Activated CD8-positive, alpha-beta memory T cell treated with anti-CD3 and anti-CD28 coated beads, Interleukin-2, amount 10 ng/mL, durations not matched to agents 7 days and 5 days (primary cell): ENCODE data around the gene TOMM34. TPM values are rescaled to one million over a fixed set of nuclear protein-coding genes. Genes with fewer than 3 reads are reported as not detected.

Source experiments
- ATAC-seq: fragments of 150-1000 bp; cut with Tn5 transposase; one replicate; pipeline ENCODE4 v1.10.0; 2021; ENCODE audit warnings: moderate library complexity
- CTCF ChIA-PET: fragments of 350-600 bp; sonication (Branson Sonifier 250); formaldehyde crosslinking; loops from one replicate; lab custom pipeline; 2021; ENCODE audit warnings: antibody characterized with exemption; lab: Charles Lee
- DNase-seq: peaks from one replicate; pipeline ENCODE4 v3.0.0-alpha.2; 2020
- H3K27ac Mint-ChIP-seq: one replicate; pipeline ENCODE4 v1.8.0; 2021; ENCODE audit warnings: mild to moderate bottlenecking, mixed read lengths
- H3K27me3 Mint-ChIP-seq: one replicate; pipeline ENCODE4 v1.8.0; 2021; ENCODE audit warnings: mixed read lengths
- H3K36me3 Mint-ChIP-seq: one replicate; pipeline ENCODE4 v1.8.0; 2021; ENCODE audit warnings: mild to moderate bottlenecking, mixed read lengths
- H3K4me1 Mint-ChIP-seq: one replicate; pipeline ENCODE4 v1.8.0; 2021; ENCODE audit warnings: mixed read lengths
- H3K4me3 Mint-ChIP-seq: one replicate; pipeline ENCODE4 v1.8.0; 2021; ENCODE audit warnings: mild to moderate bottlenecking, moderate library complexity, mixed read lengths
- H3K9me3 Mint-ChIP-seq: one replicate; pipeline ENCODE4 v1.8.0; 2022; ENCODE audit warnings: low read depth, mixed read lengths
- total RNA-seq, 2 experiments: library from RNA; stranded (reverse); gene quantifications; one replicate each; pipeline ENCODE4 v1.2.3, GENCODE V29; 2021

Gene TOMM34
- total RNA-seq, 2 experiments from 2014 or later = 22.3 to 31.2 TPM

DNA sequence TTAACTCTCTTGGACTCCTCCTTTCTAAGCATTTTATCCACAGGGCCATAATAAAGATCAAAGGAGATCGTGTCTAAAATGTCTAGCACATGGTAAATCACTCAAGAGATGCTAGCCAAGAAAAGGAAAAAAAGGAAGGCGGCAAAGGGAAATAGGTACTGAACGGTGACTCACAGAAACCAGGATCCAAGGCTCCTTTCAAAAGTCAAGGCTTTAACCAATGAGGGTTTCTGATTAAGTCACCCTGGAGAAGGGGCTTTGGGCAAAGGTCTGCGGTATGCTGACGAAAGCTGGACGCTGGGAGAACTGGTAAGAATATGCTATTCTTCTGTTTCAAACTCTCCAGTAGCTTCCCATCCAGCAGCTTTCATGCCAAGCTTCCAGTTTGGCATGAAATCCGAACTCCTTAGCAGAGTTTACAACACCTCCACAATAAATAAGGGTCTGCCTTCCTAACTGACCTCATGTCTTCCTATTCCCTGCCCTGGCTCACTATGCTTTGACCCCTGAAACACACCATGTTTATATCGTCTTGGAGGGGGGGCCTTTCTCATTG, 1.0 kb downstream of the TOMM34 start:
- no peak for DNase-seq
- no peak for ATAC-seq
- Mint-ChIP-seq H3K36me3 (peaks cover 35% of the 10 kb centered on the region), H3K4me3 (peak overlapping the region; percentile 85), H3K4me1 (peaks cover 64% of the 10 kb centered on the region), H3K9me3 (no peaks in the 10 kb centered on the region), H3K27me3 (no peaks in the 10 kb centered on the region), H3K27ac (peak overlapping the region; percentile 95)
- CTCF ChIA-PET = interaction anchor here (1.1 to 3.0 kb wide), 7 partner anchors 8 to 137 kb away, joined by 3 to 12 read pairs (median 3); partner anchors contain the start of gene PABPC1L

DNA sequence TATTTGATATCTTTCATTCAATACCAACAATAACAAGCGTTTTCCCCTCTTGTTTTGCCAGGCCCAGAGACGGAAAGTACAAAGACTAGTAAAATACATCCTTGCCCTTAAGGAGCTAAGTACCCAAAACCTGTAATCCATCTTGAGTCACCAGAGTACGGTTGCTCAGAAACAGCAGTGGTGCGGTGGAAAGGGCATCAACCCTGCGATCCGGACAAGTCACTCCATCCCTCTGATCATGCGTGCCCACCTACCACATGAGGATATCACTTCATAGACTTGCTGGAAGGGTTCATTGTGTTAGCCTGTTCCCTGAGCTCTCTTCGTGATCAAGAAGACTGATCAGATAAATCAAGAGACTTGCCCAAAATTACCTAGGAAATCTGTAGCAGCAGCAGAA, 1.9 kb downstream of the TOMM34 start:
- CTCF ChIA-PET = interaction anchor here (0.6 to 3.0 kb wide), 5 partner anchors 10 to 138 kb away, joined by 3 to 12 read pairs (median 6); no protein-coding TSS in a partner anchor

DNA sequence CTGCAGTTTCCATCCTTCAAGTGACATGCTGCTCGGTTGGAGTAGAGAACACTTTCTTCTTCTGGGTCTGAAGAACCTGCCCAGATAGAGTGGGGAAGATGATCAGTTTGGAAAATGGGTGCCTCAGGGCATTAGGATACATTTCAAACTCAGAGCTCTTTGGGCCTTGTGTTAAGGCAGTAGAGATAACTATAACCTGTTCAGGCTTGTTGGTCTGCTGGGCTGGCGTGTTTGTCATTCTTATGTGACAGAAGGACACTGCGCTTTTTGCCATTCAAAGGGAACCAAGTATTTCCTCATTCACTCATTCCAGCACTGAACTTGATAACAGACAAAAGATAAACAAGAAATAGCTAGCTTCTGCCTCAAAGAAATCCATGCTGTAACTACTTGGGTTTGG, 3.8 kb downstream of the TOMM34 start:
- CTCF ChIA-PET = interaction anchor here (0.6 kb wide), 1 partner anchor 330 kb away, joined by 3 read pairs; no protein-coding TSS in a partner anchor
- H3K27me3 Mint-ChIP-seq = no peaks in the 10 kb centered on the region
- peaks cover 56% of the 10 kb centered on the region for H3K36me3 Mint-ChIP-seq
- ATAC-seq (no peak), DNase-seq (no peak)
- H3K9me3 Mint-ChIP-seq = no peaks in the 10 kb centered on the region
- H3K4me3 Mint-ChIP-seq = no peak overlapping the region
- peaks cover 41% of the 10 kb centered on the region for H3K4me1 Mint-ChIP-seq
- H3K27ac Mint-ChIP-seq = no peak overlapping the region

More for the DNA sequence above, 1.9 kb downstream of the TOMM34 start:
- Mint-ChIP-seq H3K9me3 (no peaks in the 10 kb centered on the region), H3K4me1 (peaks cover 57% of the 10 kb centered on the region), H3K4me3 (peak overlapping the region; percentile 85), H3K27me3 (no peaks in the 10 kb centered on the region), H3K27ac (no peak overlapping the region), H3K36me3 (peaks cover 44% of the 10 kb centered on the region)
- DNase-seq = peak; percentile 27
- no peak for ATAC-seq

GRCh38 chr20:44955270-44955669, 4.9 kb downstream of the TOMM34 start:
- no peak for DNase-seq
- CTCF ChIA-PET = no interaction called here
- Mint-ChIP-seq H3K9me3 (no peaks in the 10 kb centered on the region), H3K4me3 (no peak overlapping the region), H3K36me3 (peaks cover 62% of the 10 kb centered on the region), H3K27ac (no peak overlapping the region), H3K4me1 (peaks cover 31% of the 10 kb centered on the region), H3K27me3 (no peaks in the 10 kb centered on the region)
- no peak for ATAC-seq

DNA sequence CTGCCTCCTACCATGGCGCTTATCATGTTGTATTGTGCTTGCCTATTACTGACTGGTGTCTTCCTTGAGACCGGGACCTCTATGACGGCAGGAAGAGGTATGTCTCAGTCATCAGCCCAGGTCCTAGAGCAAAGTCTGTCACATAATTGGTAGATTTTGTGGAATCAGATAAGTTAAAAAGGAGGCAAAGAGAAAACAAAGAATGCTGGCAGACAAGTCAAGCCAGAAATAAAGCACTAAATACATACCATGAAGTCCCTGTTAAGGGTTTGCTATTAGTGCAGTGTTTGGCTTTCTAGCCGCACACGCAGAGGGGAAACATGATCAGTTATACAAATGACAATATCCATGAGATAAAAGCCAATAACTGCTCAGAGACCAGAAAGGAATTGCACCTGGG, 6.0 kb downstream of the TOMM34 start:
- no peak overlapping the region for H3K4me3 Mint-ChIP-seq
- H3K36me3 Mint-ChIP-seq = peaks cover 64% of the 10 kb centered on the region
- ATAC-seq (no peak), DNase-seq (no peak)
- H3K27me3 Mint-ChIP-seq = no peaks in the 10 kb centered on the region
- CTCF ChIA-PET = interaction anchor here (1.4 kb wide), 1 partner anchor 158 kb away, joined by 3 read pairs; no protein-coding TSS in a partner anchor
- H3K9me3 Mint-ChIP-seq = no peaks in the 10 kb centered on the region
- H3K4me1 Mint-ChIP-seq = peaks cover 25% of the 10 kb centered on the region
- no peak overlapping the region for H3K27ac Mint-ChIP-seq

GRCh38 chr20:44952731-44953130, 7.5 kb downstream of the TOMM34 start:
- CTCF ChIA-PET = interaction anchor here (1.4 to 2.6 kb wide), 2 partner anchors 13 to 159 kb away, joined by 3 to 6 read pairs; partner anchors contain the start of gene STK4
- Mint-ChIP-seq H3K27me3 (no peaks in the 10 kb centered on the region), H3K36me3 (peaks cover 61% of the 10 kb centered on the region), H3K4me1 (peaks cover 11% of the 10 kb centered on the region), H3K27ac (peak overlapping the region; percentile 1), H3K9me3 (no peaks in the 10 kb centered on the region), H3K4me3 (no peak overlapping the region)
- ATAC-seq (no peak), DNase-seq (no peak)

DNA sequence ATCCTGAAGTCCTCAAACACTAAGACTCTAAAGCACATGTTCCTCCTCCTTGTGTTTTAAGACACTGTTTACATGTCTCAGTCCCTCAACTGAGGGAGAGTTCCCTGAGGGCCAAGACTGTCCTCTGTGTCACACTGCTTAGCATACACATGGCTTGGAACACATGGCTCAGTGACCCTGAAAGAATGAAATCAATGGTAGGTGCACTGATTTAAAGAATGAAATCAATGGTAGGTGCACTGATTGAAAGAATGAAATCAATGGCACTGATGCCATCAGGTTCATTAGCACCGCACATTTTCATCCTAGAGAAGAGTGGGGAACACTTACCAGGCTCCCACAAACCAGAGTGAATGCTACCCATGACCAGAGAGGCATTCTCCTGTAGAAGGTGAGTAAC, 9.8 kb downstream of the TOMM34 start:
- CTCF ChIA-PET = interaction anchor here (1.3 to 2.6 kb wide), 3 partner anchors 9 to 16 kb away, joined by 3 to 6 read pairs (median 4); partner anchors contain the start of gene STK4
- H3K36me3 Mint-ChIP-seq = peaks cover 64% of the 10 kb centered on the region
- H3K27ac Mint-ChIP-seq = peak overlapping the region; percentile 1
- H3K4me1 Mint-ChIP-seq = peaks cover 3% of the 10 kb centered on the region
- no peak overlapping the region for H3K4me3 Mint-ChIP-seq
- H3K9me3 Mint-ChIP-seq = no peaks in the 10 kb centered on the region
- DNase-seq (no peak), ATAC-seq (no peak)
- H3K27me3 Mint-ChIP-seq = no peaks in the 10 kb centered on the region

GRCh38 chr20:44948513-44948912, 11.7 kb downstream of the TOMM34 start:
- Mint-ChIP-seq H3K4me3 (no peak overlapping the region), H3K4me1 (peaks cover 5% of the 10 kb centered on the region), H3K9me3 (no peaks in the 10 kb centered on the region), H3K27ac (no peak overlapping the region), H3K27me3 (no peaks in the 10 kb centered on the region), H3K36me3 (peaks cover 62% of the 10 kb centered on the region)
- DNase-seq = no peak
- no peak for ATAC-seq
- CTCF ChIA-PET = interaction anchor here (1.5 kb wide), 1 partner anchor 10 kb away, joined by 5 read pairs; no protein-coding TSS in a partner anchor

DNA sequence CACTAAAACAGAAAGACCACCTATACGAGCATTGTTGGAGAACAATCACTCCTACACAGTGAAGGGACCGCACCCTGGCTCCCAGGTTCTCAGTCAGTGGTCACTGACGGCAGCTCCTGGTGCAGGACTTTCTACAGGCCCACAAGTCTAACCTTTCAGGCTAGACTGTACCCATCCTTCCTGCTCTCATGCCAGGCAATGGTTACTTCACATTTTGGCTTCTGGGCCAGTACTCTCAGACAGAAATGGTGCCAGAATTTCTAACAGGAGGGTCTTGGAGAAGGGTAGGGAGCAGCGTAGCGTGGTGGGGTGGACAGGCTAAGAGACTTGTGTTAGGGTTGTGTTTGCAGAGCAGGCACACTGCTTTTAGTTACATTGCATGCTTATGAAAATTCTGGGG, 12.1 kb downstream of the TOMM34 start:
- Mint-ChIP-seq H3K36me3 (peaks cover 59% of the 10 kb centered on the region), H3K27ac (no peak overlapping the region), H3K9me3 (no peaks in the 10 kb centered on the region), H3K4me3 (no peak overlapping the region), H3K27me3 (no peaks in the 10 kb centered on the region), H3K4me1 (peaks cover 3% of the 10 kb centered on the region)
- no peak for ATAC-seq
- CTCF ChIA-PET = interaction anchor here (1.5 kb wide), 1 partner anchor 10 kb away, joined by 5 read pairs; no protein-coding TSS in a partner anchor
- DNase-seq = no peak

DNA sequence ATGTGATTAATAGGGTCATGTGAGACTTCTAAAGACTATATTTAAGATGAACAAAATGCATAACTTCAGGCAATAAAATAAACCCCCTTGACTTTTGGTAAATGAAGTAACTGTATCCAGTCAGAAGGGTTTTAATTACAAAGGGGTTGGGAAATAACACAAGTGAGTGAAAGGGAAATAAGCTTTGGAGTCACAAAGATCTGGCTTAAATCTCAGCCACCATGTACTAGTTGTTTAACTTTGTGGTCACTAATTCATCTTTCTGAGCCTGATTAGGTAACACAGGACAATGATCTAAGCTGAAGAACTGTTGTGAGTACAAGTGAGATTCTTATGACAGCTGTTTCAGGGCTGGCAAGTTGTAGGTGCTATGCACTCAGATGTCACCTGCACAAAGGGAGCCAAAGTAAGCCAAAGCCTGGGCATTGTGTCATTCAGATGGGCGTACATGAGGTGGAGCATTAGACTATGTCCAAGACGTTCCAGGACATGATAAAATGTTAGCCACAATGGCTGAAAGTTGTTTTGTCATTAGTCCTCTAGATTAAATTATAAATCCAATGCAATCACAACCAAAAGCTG, 13.8 kb downstream of the TOMM34 start:
- H3K36me3 Mint-ChIP-seq = peaks cover 52% of the 10 kb centered on the region
- no peak overlapping the region for H3K4me3 Mint-ChIP-seq
- CTCF ChIA-PET = interaction anchor here (1.2 to 1.9 kb wide), 3 partner anchors 10 to 35 kb away, joined by 3 to 5 read pairs (median 5); partner anchors contain the start of gene TOMM34
- H3K9me3 Mint-ChIP-seq = no peaks in the 10 kb centered on the region
- H3K27ac Mint-ChIP-seq = no peak overlapping the region
- ATAC-seq (no peak), DNase-seq (no peak)
- no peaks in the 10 kb centered on the region for H3K27me3 Mint-ChIP-seq
- H3K4me1 Mint-ChIP-seq = peaks cover 3% of the 10 kb centered on the region

GRCh38 chr20:44945261-44945660, 14.9 kb downstream of the TOMM34 start:
- no peaks in the 10 kb centered on the region for H3K9me3 Mint-ChIP-seq
- no peak overlapping the region for H3K4me3 Mint-ChIP-seq
- ATAC-seq = no peak
- no peaks in the 10 kb centered on the region for H3K27me3 Mint-ChIP-seq
- H3K27ac Mint-ChIP-seq = no peak overlapping the region
- no peak for DNase-seq
- H3K4me1 Mint-ChIP-seq = peaks cover 3% of the 10 kb centered on the region
- peaks cover 49% of the 10 kb centered on the region for H3K36me3 Mint-ChIP-seq
- CTCF ChIA-PET = no interaction called here

- H3K9me3 Mint-ChIP-seq = no peaks in the 10 kb centered on the region
- H3K36me3 Mint-ChIP-seq = peaks cover 44% of the 10 kb centered on the region
- ATAC-seq (no peak), DNase-seq (no peak)
- CTCF ChIA-PET = interaction anchor here (1.1 to 1.2 kb wide), 2 partner anchors 152 to 350 kb away, joined by 3 read pairs; no protein-coding TSS in a partner anchor
- H3K4me1 Mint-ChIP-seq = peaks cover 3% of the 10 kb centered on the region
- no peak overlapping the region for H3K4me3 Mint-ChIP-seq
- no peaks in the 10 kb centered on the region for H3K27me3 Mint-ChIP-seq
- H3K27ac Mint-ChIP-seq = no peak overlapping the region
Measured at GRCh38 chr20:44943828-44944227, 16.4 kb downstream of the TOMM34 start.

- ATAC-seq (no peak), DNase-seq (no peak)
- H3K27me3 Mint-ChIP-seq = no peaks in the 10 kb centered on the region
- H3K4me1 Mint-ChIP-seq = peaks cover 3% of the 10 kb centered on the region
- peak overlapping the region; percentile 34 for H3K27ac Mint-ChIP-seq
- H3K36me3 Mint-ChIP-seq = peaks cover 37% of the 10 kb centered on the region
- no peak overlapping the region for H3K4me3 Mint-ChIP-seq
- no peaks in the 10 kb centered on the region for H3K9me3 Mint-ChIP-seq
- CTCF ChIA-PET = interaction anchor here (0.8 to 1.2 kb wide), 3 partner anchors 102 to 351 kb away, joined by 3 read pairs; no protein-coding TSS in a partner anchor
Measured at GRCh38 chr20:44942264-44942973, 17.8 kb downstream of the TOMM34 start.
